ENCODE data around the gene BFAR.

- TF ChIP-seq CTCF (IDR thresholded peaks at IDR 0.05) (no peak), POLR2A (IDR thresholded peaks at IDR 0.05) (peak; percentile 71 to 94)
These were observed 2.7 kb upstream of the BFAR start, which contains the start of gene PARN for GRCh38 chr16:14629919-14630619.

Measured in thyroid gland (tissue), 4 donors.